Heart left ventricle (tissue), 16 donors: Measurements from ENCODE around the gene UST. TPM values are rescaled to one million over a fixed set of nuclear protein-coding genes. Genes with fewer than 3 reads are reported as not detected.
A peak's percentile ranks its signal among the peaks of the same experiment; 100 is the strongest.
"Not testable (repeated sequence)": the region's sequence is repeated elsewhere in the genome, so short reads cannot be mapped to it uniquely, and the experiment has no call there.

Experiments used
- ATAC-seq, 4 donors: fragments of 200-7000 bp; cut with Tn5 transposase; one replicate each; pipeline ENCODE4 v1.9.1; 2020 to 2022; ENCODE audit warnings: moderate library complexity in 4 of 4, mild to moderate bottlenecking in 3 of 4, moderate number of reproducible peaks in 1 of 4
- DNase-seq, 5 donors: peaks; one replicate each; pipeline ENCODE4 v3.0.0-alpha.2; 2020
- H3K27ac ChIP-seq, 12 donors: fragments of 200-600 bp; sonication (generic) in 4 of 12; one replicate each; pipeline versions ENCODE4 v1.5.0 to v1.8.0; 2016 to 2022; ENCODE audit warnings: mild to moderate bottlenecking in 2 of 12
- H3K27me3 ChIP-seq, 9 donors: fragments of 200-600 bp; sonication (generic) in 2 of 9; one replicate each; pipeline versions ENCODE4 v1.5.1 to v1.8.0; 2016 to 2022; ENCODE audit warnings: mild to moderate bottlenecking in 3 of 9
- H3K36me3 ChIP-seq, 9 donors: fragments of 200-600 bp; sonication (generic) in 2 of 9; one replicate each; pipeline versions ENCODE4 v1.5.0 to v1.8.0; 2018 to 2022; ENCODE audit warnings: mild to moderate bottlenecking in 2 of 9
- H3K4me1 ChIP-seq, 12 donors: fragments of 200-600 bp; sonication (generic) in 4 of 12; one replicate each; pipeline versions ENCODE4 v1.5.0 to v1.8.0; 2016 to 2022; ENCODE audit warnings: mild to moderate bottlenecking in 3 of 12
- H3K4me3 ChIP-seq, 12 donors: fragments of 200-600 bp; sonication (generic) in 4 of 12; one replicate each; pipeline versions ENCODE4 v1.5.0 to v1.8.0; 2017 to 2022; ENCODE audit warnings: mild to moderate bottlenecking in 9 of 12, moderate library complexity in 4 of 12
- H3K9me3 ChIP-seq, 12 donors: fragments of 200-600 bp; sonication (generic) in 4 of 12; one replicate each; pipeline versions ENCODE4 v1.5.0 to v1.8.0; 2016 to 2022; ENCODE audit warnings: mild to moderate bottlenecking in 1 of 12
- CTCF ChIP-seq, 12 donors: fragments of 200-600 bp; sonication (generic) in 4 of 12; IDR thresholded peaks; one replicate each; pipeline versions ENCODE4 v1.5.0 to v1.8.0; 2018 to 2022; ENCODE audit warnings: antibody characterized with exemption in 12 of 12, mild to moderate bottlenecking in 5 of 12
- POLR2A ChIP-seq, 2 donors: fragments of 450-650 bp; IDR thresholded peaks; one replicate each; pipeline ENCODE4 v1.6.1; 2017; ENCODE audit warnings: antibody characterized with exemption in 2 of 2, mild to moderate bottlenecking in 2 of 2, moderate library complexity in 2 of 2
- WGBS, 4 donors: extraction: QIAGEN DNeasy Blood & Tissue Kit in 2 of 4; methylation state at CpG; one replicate each; pipeline versions ENCODE4 v1.1.5 to v1.1.7; 2013 to 2018; 5-methylcytosine and 5-hydroxymethylcytosine counted together
- intact Hi-C, 10 donors: fragments of 100-400 bp; cut with DNase I; formaldehyde crosslinking; loops; one replicate each; pipeline versions ENCODE4 v1.11.1 to v1.14.2; 2022
- polyA plus RNA-seq, 2 donors: library from polyadenylated mRNA; stranded (reverse); fragments of 200-250 nt; gene quantifications; one replicate each; pipeline ENCODE4 v1.2.3, GENCODE V29; 2013
- total RNA-seq, 9 donors: library from RNA; depleted of rRNA in 2 of 9; stranded (reverse); fragments of >200 nt in 2 of 9; fragmentation: NEBNext Ultra II Directional in 3 of 9; extraction: Animal tissue kit (Norgen Biotek cat#: 25700) in 3 of 9; gene quantifications; one replicate each; pipeline versions ENCODE4 v1.1.0 to v1.2.4, GENCODE V29; 2016 to 2023
- donor health status: ischemic (EF 13 %, LVEDD 7.1; RV severe dilation, severe dysfunction).
- donor health status: healthy with polysubstance abuse.
- donor health status: DM: no; HTN: yes; CAD: no.
- donor health status: DM: no; HTN: no; CAD: no.
- donor health status: ischemic (EF 25% LVEDD 6.9; RV normal size, moderate dysfunction).
- donor health status: ischemic (EF 25% LVEDD 5.7; RV mildly dilated, moderate dysfunction).
- donor health status: healthy.
- donor health status: DM: yes; HTN: yes; CAD: no.
- donor health status: ischemic (EF 35%, LVEDD 5.7; RV mildly dilated, moderate dysfunction).
- donor health status: nonischemic (EF 11% LVEDD 7.7; RV severe dilation, severe dysfunction).
- donor health status: DM: yes; HTN: yes; CAD: no.
- donor health status: PGD.
- donor health status: ischemic (EF 29% LVEDD 5.4; RV normal size, mild dysfunction).
- donor health status: nonischemic (EF 23%, LVEDD 6.1; RV moderate dilation, normal function).

The UST gene
- total and polyA plus RNA-seq, 11 donors = 1.1 to 5.8 (median 2.7) TPM

DNA sequence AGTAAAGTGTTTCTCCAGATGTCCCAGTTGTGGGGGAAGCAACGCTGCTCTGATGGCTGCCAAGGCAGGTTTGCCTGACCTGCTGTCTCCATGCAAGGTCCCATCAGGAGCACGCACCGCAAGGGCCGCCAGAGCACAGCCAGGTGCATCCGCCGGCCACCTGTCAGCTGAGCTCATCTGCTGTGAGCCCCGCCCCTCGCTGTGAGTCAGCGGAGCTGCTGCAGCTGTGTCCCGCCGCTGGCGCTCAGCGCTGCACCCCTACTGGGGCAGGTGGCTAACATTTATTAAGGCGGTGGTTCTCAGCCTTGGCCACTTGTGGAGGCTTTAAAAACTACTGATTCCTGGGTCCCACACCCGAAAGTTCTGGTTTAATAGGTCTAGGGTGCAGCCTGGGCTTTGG, 225.7 kb downstream of the UST start:
- WGBS, 4 donors = 31 to 62% (median 49%) methylated on average over 9 to 15 of the region's 15 CpGs
- peaks cover 0 to 10% (median 0%) of the 10 kb centered on the region in 12 donors for H3K4me1 ChIP-seq
- TF ChIP-seq CTCF (IDR thresholded peaks at IDR 0.05) = no peak
- TF ChIP-seq POLR2A (IDR thresholded peaks at IDR 0.05) = no peak
- ATAC-seq = peak in 2 of 4 donors; percentile 42 to 55
- H3K36me3 ChIP-seq = no peaks in the 10 kb centered on the region
- intact Hi-C loops = no loop called here
- H3K9me3 ChIP-seq = no peaks in the 10 kb centered on the region
- peaks cover 0 to 3% (median 0%) of the 10 kb centered on the region in 9 donors for H3K27me3 ChIP-seq
- DNase-seq = no peak
- no peak overlapping the region for H3K4me3 ChIP-seq
- H3K27ac ChIP-seq = no peak overlapping the region

DNA sequence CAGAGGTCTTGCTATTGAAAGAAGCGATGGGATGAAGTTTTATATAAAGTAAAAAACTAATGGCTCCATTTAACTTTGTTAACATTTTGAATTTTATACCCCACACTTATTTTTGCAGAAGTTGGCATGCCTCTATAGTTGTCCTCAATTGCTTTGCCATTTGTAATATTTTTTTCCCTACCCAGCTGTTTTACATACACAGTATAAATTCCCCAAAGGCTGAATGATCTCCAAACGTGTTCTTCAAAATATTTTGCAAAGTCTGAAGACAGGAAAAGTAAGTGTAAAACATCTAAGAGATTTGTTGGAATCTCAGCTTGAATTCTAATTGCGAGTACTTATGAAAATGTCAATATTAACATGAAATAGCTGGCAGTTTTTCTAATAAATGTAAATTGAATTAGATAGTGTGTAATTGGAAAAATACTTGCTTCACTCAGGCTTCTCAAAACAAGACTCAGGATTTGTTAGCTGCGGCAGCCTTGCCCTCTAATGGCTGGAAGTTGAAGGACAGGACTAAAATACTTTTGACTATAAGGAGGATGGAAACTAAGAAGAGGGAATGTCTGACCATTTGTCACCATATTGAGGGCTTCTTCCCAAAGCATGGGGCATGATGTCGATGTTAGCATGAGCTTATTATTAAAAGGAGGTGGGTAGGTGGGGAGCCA, 226.8 kb downstream of the UST start:
- WGBS, 4 donors = 51 to 61% (median 54%) methylated on average over 5 of the region's 5 CpGs
- no peak for DNase-seq
- peaks cover 0 to 6% (median 0%) of the 10 kb centered on the region in 12 donors for H3K4me1 ChIP-seq
- H3K4me3 ChIP-seq = no peak overlapping the region
- no peak for ATAC-seq
- no peaks in the 10 kb centered on the region for H3K36me3 ChIP-seq
- H3K27me3 ChIP-seq = peaks cover 0 to 3% (median 0%) of the 10 kb centered on the region in 9 donors
- H3K27ac ChIP-seq = no peak overlapping the region
- H3K9me3 ChIP-seq = no peaks in the 10 kb centered on the region
- TF ChIP-seq CTCF (IDR thresholded peaks at IDR 0.05) = peak in 11 of 12 donors; percentile 12 to 61 (median 41)
- TF ChIP-seq POLR2A (IDR thresholded peaks at IDR 0.05) = no peak
- intact Hi-C loops = no loop called here

DNA sequence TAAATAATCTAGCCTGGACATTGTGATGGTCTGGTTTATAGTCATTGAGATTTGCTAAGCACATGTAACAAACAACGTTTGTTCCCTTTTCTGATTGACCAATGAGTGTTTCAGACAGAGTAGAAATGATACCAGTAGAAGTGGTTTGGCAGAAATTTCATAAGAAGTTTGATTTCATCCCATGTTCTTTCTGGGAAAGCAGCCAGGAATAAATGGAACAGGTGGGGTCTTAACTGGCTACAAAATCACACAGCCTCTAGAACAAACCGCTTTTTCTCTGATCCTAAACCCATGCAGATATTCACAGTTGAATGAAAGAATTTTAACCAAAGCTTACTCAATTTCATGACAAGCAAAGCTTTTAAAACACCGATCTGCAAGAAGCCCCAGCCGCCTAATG, 227.5 kb downstream of the UST start:
- Histone ChIP-seq H3K4me3 (no peak overlapping the region), H3K27ac (no peak overlapping the region), H3K36me3 (no peaks in the 10 kb centered on the region), H3K27me3 (peaks cover 0 to 3% (median 0%) of the 10 kb centered on the region in 9 donors), H3K4me1 (peaks cover 0 to 6% (median 0%) of the 10 kb centered on the region in 12 donors), H3K9me3 (no peaks in the 10 kb centered on the region)
- no peak for DNase-seq
- 83 to 87% (median 87%) methylated on average over 4 of the region's 4 CpGs for WGBS, 4 donors
- intact Hi-C loops = no loop called here
- no peak for TF ChIP-seq POLR2A (IDR thresholded peaks at IDR 0.05)
- TF ChIP-seq CTCF (IDR thresholded peaks at IDR 0.05) = no peak
- ATAC-seq = no peak

DNA sequence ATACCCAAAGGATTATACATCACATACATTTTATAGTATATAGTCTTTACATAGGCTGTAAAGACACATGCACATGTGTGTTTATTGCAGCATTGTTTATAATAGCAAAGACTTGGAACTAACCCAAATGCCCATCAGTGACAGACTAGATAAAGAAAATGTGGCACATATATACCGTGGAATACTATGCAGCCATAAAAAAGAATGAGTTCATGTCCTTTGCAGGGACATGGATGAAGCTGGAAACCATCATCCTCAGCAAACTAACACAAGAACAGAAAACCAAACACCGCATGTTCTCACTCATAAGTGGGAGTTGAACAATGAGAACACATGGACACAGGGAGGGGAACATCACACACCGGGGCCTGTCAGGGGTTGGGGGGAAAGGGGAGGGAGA, 231.5 kb downstream of the UST start:
- H3K36me3 ChIP-seq, H3K9me3 ChIP-seq, H3K4me1 ChIP-seq, H3K4me3 ChIP-seq, intact Hi-C loops, DNase-seq, H3K27ac ChIP-seq, H3K27me3 ChIP-seq, ATAC-seq: not testable (repeated sequence)
- 92 to 100% (median 95%) methylated on average over 2 to 3 of the region's 3 CpGs for WGBS, 4 donors
